ENCODE measurements around the gene MCTP1. TPM values are rescaled to one million over a fixed set of nuclear protein-coding genes. Genes with fewer than 3 reads are reported as not detected.

Gene MCTP1
- polyA plus RNA-seq, 3 donors, result 34.4 to 72.9 (median 55.5) TPM

DNA sequence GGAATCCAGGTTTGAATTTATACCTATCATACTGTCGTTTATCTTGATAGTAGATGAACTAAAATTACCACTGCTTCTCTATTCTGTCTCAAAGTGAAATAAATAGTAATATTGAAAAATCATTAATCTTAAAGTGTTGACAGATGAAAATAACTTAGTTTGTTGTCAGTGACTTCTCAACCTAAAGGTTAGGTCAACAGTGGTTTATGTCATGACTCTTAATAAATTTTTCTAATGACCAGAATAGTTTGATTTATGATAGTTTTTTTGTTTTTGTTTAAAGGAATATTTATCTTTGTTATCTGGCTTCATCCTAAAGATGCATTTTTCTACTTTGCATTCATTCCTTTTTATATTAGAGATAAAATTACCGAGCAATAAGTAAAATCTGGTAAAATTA, 585.3 kb downstream of the MCTP1 start:
- H3K9me3 ChIP-seq (replicated peaks in 1 of 2; ENCODE audit: control insufficient read depth in 1 of 2, insufficient read depth in 1 of 2, low read length in 2 of 2), result no peaks in the 10 kb centered on the region
- no peaks in the 10 kb centered on the region for H3K27me3 ChIP-seq (ENCODE audit: control insufficient read depth in 2 of 2, insufficient read depth in 2 of 2, low read length in 2 of 2)
- Mint-ChIP-seq H3K4me1 (peaks cover 4% of the 10 kb centered on the region), H3K27me3 (ENCODE audit: low read depth in 3 of 3) (no peaks in the 10 kb centered on the region), H3K36me3 (peaks cover 20 to 21% of the 10 kb centered on the region in 2 donors), H3K27ac (no peak overlapping the region), H3K9me3 (no peaks in the 10 kb centered on the region), H3K4me3 (no peak overlapping the region)
- H3K36me3 ChIP-seq (replicated peaks in 1 of 2; ENCODE audit: control insufficient read depth in 1 of 2, insufficient read depth in 2 of 2, low read length in 2 of 2), result peaks cover 22 to 44% of the 10 kb centered on the region in 2 donors
- TF ChIP-seq, protein P1, sequence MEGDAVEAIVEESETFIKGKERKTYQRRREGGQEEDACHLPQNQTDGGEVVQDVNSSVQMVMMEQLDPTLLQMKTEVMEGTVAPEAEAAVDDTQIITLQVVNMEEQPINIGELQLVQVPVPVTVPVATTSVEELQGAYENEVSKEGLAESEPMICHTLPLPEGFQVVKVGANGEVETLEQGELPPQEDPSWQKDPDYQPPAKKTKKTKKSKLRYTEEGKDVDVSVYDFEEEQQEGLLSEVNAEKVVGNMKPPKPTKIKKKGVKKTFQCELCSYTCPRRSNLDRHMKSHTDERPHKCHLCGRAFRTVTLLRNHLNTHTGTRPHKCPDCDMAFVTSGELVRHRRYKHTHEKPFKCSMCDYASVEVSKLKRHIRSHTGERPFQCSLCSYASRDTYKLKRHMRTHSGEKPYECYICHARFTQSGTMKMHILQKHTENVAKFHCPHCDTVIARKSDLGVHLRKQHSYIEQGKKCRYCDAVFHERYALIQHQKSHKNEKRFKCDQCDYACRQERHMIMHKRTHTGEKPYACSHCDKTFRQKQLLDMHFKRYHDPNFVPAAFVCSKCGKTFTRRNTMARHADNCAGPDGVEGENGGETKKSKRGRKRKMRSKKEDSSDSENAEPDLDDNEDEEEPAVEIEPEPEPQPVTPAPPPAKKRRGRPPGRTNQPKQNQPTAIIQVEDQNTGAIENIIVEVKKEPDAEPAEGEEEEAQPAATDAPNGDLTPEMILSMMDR (IDR thresholded peaks at IDR 0.05), result no peak
- no peak overlapping the region for H3K4me3 ChIP-seq (replicated peaks in 1 of 3; ENCODE audit: low read depth in 2 of 3, low read length in 3 of 3)
- no peaks in the 10 kb centered on the region for H3K4me1 ChIP-seq (ENCODE audit: control insufficient read depth in 1 of 2, insufficient read depth in 2 of 2, low read length in 2 of 2)
- DNase-seq, result no peak
- H4K20me1 ChIP-seq (ENCODE audit: insufficient read depth, low read length), result no peaks in the 10 kb centered on the region
- no CpG with 5 or more reads among the region's 2 CpGs for WGBS (ENCODE audit: insufficient coverage)
- H2AFZ ChIP-seq (ENCODE audit: insufficient read depth, low read depth, low read length, poor library complexity, severe bottlenecking), result no peak overlapping the region
- no peak overlapping the region for H3K4me2 ChIP-seq (replicated peaks; ENCODE audit: extremely low read depth, low read length, poor library complexity, severe bottlenecking)
- H3K27ac ChIP-seq (ENCODE audit: low read depth in 1 of 2, low read length in 2 of 2), result no peak overlapping the region
- H3K9ac ChIP-seq (ENCODE audit: insufficient read depth, low read length, poor library complexity, severe bottlenecking), result no peak overlapping the region
- intact Hi-C loops (cut with micrococcal nuclease), result no loop called here
- H3K79me2 ChIP-seq (ENCODE audit: insufficient read depth, low read length), result no peaks in the 10 kb centered on the region

DNA sequence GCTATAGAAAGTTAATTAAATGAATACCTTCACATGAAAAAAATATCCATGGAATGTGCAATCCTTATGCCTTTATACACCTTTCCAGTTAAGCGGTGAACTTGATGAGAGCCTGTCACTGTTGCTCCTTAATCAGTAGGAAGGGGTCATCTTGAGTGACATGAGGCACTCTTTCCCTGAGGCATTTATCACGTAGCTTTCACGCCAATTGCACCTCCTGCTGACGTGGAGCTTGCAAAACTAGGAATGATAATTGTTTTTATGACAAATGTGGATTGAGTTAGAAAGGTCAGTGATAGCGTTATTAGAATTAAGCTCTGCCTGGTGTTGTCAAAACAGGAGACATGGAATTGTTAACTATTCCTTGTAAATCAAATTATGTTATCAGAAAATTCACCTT, 586.7 kb downstream of the MCTP1 start:
- Mint-ChIP-seq H3K9me3 (no peaks in the 10 kb centered on the region), H3K4me3 (no peak overlapping the region), H3K4me1 (peaks cover 4% of the 10 kb centered on the region), H3K36me3 (peaks cover 14 to 15% of the 10 kb centered on the region in 2 donors), H3K27me3 (ENCODE audit: low read depth in 3 of 3) (no peaks in the 10 kb centered on the region), H3K27ac (peak overlapping the region in 1 of 7 donors; percentile 7)
- no peaks in the 10 kb centered on the region for H3K4me1 ChIP-seq (ENCODE audit: control insufficient read depth in 1 of 2, insufficient read depth in 2 of 2, low read length in 2 of 2)
- H2AFZ ChIP-seq (ENCODE audit: insufficient read depth, low read depth, low read length, poor library complexity, severe bottlenecking), result no peak overlapping the region
- no peak overlapping the region for H3K4me3 ChIP-seq (replicated peaks in 1 of 3; ENCODE audit: low read depth in 2 of 3, low read length in 3 of 3)
- no peak for DNase-seq
- H3K27ac ChIP-seq (ENCODE audit: low read depth in 1 of 2, low read length in 2 of 2), result no peak overlapping the region
- TF ChIP-seq, protein P1 (IDR thresholded peaks at IDR 0.05), result no peak
- intact Hi-C loops (cut with micrococcal nuclease), result no loop called here
- H3K4me2 ChIP-seq (replicated peaks; ENCODE audit: extremely low read depth, low read length, poor library complexity, severe bottlenecking), result no peak overlapping the region
- H3K27me3 ChIP-seq (ENCODE audit: control insufficient read depth in 2 of 2, insufficient read depth in 2 of 2, low read length in 2 of 2), result no peaks in the 10 kb centered on the region
- H3K9ac ChIP-seq (ENCODE audit: insufficient read depth, low read length, poor library complexity, severe bottlenecking), result no peak overlapping the region
- no peaks in the 10 kb centered on the region for H4K20me1 ChIP-seq (ENCODE audit: insufficient read depth, low read length)
- WGBS (ENCODE audit: insufficient coverage), result 79% methylated on average over 3 of the region's 5 CpGs
- H3K79me2 ChIP-seq (ENCODE audit: insufficient read depth, low read length), result no peaks in the 10 kb centered on the region
- H3K9me3 ChIP-seq (replicated peaks in 1 of 2; ENCODE audit: control insufficient read depth in 1 of 2, insufficient read depth in 1 of 2, low read length in 2 of 2), result no peaks in the 10 kb centered on the region
- peaks cover 23 to 34% of the 10 kb centered on the region in 2 donors for H3K36me3 ChIP-seq (replicated peaks in 1 of 2; ENCODE audit: control insufficient read depth in 1 of 2, insufficient read depth in 2 of 2, low read length in 2 of 2)
